GM19438 (cell line): Measurements from ENCODE around the gene IL6R.

Experiments
- ATAC-seq: cut with Tn5 transposase; IDR thresholded peaks from one replicate; pipeline ENCODE4 v1.9.1; 2021; ENCODE audit warnings: low read depth; ENCODE audit not compliant: unreplicated experiment

The IL6R gene

GRCh38 chr1:154422521-154422920 lies 17.4 kb downstream of the IL6R start:
- ATAC-seq, result no peak

- no peak for ATAC-seq
Measured at GRCh38 chr1:154423304-154423987, 18.3 kb downstream of the IL6R start.

DNA sequence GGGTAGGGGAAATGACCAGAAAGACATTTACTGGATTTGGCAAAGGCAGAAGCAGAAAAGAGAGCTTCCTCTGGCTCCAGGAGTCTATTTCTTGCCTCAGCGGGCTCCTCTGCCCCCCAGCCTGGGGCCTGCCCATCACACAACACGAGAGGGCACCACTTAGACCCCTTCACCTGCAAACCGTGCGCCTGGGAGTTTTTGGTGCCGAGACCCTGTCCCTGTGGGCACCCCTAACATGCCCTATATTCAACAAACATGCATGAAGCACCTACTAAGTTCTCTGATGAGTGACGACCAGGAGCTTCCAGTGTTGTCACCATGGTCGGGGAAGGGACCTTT lies 18.8 kb downstream of the IL6R start:
- ATAC-seq, result no peak

GRCh38 chr1:154425172-154425571 lies 20.0 kb downstream of the IL6R start:
- no peak for ATAC-seq

DNA sequence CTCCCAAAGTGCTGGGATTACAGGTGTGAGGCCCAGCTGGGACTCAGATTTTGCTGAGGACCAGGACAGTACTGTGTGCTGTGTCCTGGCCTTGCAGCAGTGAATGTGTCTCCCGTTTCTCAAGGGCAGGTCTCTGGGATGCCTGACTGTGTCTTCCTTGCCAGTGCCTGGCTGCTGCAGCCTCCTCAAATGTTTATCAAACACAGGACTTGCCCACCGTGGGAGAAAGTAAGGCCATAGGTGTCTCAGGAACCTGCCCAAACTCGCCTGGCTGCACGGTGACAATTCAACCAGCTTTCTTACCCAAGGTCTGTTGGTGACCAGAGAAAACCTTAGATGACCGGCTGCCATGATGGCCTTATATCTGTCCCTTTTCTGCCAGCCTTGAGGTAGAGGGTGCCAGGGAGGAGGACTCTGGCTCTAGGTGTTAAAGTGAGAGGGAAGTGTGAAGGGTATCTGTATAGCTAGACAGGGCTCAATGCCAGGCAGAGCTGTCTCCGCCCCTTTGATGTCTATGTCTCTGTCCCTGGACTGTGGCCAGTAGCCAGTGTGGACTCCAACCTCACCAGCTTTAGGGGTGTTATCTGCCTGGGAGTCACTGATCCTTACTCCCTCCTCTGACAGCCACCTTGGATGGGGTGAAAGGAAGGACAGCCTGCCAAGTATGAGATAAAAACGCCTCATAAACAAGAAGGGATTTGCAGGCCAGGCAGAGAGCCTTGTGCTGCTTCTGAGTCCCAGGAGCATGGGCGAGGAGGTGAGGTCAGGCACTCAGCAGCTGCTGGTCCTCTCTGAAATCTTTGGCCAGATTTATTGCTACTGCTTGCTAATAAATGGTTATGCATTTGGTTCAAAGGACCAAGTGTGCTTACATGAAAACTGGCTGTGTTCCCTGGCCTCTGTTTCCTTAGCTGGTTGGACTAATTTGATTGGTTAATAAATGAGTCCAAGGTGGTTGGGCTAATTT lies 22.3 kb downstream of the IL6R start:
- ATAC-seq, result no peak

DNA sequence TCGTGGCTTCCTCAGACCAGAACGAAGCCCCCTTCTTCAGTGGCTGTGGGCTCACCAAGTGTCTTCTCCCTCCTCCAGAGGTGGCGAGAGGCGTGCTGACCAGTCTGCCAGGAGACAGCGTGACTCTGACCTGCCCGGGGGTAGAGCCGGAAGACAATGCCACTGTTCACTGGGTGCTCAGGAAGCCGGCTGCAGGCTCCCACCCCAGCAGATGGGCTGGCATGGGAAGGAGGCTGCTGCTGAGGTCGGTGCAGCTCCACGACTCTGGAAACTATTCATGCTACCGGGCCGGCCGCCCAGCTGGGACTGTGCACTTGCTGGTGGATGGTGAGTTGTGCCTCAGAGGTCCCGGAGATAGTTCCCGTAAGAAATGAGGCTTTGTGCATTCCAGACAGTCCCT lies 24.0 kb downstream of the IL6R start:
- no peak for ATAC-seq

GRCh38 chr1:154429841-154430611 lies 24.9 kb downstream of the IL6R start:
- no peak for ATAC-seq

DNA sequence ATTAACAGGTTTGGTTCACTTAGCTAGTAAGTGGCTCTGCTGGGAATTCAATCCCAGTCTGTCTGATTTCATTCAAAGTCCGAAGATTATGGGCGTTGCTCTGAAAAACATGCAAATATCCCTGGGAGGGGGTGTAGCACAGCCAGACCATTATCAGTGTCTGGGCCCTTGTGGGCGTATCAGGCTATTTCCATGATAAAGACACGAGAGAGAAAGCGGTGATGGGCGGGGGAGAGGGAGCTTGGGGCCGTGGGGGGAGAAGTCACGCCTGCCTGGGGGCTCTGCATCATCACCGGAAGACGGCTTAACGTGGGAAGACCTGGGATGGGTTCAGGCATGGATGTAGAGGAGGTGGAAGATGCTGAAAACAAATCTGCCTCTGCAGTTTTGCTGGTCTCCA lies 25.8 kb downstream of the IL6R start:
- ATAC-seq, result no peak

DNA sequence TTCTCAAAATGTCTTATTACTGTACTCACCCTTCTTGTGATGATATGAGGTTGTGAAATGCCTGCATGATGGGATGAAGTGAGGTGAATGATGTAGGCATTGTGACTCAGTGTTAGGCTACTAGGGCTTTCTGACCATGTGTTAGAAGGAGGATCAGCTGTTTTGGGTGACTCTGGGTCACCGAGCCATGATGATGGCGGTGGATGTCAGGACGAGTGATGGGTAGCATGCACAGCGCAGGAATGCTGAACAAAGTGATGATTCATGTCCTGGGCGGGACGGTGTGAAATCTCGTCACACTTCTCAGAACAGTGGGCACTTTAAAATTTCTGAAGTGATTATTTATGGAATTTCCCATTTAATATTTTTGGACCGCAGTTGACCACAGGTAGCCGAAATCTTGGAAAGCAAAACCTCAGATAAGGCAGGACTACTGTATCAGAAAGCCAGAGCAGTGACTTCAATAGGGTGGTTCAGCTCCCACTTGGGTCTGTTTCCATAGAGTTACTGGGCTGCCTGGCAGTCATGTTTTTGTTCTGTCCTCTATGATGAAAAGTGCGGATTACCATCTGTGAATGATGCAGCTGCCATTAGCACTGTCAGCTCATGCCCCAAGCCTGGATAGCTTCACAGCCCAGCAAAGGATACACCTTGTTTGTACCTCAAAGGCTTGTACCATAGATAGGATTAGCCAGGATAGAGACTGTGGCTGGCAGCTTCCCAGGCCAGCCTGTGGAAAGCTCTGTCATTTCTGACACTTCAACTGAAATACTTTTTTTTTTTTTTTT lies 26.6 kb downstream of the IL6R start:
- ATAC-seq, result no peak

DNA sequence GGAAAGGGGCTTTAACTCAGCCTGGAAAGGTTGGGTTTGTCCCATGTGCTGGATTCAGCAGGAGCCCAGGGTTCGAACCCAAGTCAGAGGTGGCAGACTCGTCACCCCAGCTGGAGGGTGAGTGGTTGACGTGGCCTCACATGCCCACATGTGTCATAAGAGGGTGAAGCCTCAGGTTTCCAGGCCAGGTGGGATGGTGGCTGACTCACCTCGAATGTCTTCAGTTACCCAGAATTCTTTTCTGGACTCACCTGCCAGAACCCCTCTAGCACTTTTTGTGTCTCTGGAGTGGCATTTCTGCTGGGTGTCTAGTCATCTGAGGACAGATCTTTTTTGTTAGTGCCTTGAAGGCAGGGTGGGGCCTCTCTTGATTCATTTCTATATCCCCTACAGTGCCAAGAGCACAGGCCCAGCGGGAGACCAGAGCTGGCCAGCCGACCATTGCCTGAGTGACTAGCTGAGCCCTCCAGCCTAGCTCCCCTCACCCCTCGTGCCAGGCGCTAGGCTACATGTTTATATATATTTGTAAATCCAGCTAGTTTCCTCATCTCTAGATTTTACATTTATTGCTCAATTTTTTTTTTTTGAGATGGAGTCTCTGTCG lies 28.1 kb downstream of the IL6R start:
- ATAC-seq, result no peak

DNA sequence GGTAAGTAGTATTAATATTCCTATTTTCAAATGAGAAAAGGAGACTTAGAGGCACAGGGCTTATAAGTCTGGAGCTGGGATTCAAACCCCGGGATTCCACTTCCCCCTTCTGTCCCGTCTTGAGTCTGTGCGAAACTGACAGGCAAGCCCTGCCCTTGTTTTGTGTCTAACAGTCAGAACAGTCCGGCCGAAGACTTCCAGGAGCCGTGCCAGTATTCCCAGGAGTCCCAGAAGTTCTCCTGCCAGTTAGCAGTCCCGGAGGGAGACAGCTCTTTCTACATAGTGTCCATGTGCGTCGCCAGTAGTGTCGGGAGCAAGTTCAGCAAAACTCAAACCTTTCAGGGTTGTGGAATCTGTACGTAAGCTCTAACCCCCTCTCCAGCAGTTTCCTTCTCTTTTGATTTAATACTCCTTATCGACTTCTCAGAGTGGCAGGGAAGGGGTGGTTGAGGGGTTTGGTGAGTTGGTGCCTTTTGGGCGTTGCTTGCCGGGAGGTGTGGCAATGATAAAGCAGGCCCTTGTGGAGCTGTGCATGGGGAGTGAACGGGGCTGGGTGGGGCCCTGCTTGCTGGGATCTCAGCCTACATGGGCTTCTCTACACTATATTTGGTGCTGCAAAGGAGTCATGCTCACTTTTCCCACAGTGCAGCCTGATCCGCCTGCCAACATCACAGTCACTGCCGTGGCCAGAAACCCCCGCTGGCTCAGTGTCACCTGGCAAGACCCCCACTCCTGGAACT lies 29.4 kb downstream of the IL6R start:
- no peak for ATAC-seq

DNA sequence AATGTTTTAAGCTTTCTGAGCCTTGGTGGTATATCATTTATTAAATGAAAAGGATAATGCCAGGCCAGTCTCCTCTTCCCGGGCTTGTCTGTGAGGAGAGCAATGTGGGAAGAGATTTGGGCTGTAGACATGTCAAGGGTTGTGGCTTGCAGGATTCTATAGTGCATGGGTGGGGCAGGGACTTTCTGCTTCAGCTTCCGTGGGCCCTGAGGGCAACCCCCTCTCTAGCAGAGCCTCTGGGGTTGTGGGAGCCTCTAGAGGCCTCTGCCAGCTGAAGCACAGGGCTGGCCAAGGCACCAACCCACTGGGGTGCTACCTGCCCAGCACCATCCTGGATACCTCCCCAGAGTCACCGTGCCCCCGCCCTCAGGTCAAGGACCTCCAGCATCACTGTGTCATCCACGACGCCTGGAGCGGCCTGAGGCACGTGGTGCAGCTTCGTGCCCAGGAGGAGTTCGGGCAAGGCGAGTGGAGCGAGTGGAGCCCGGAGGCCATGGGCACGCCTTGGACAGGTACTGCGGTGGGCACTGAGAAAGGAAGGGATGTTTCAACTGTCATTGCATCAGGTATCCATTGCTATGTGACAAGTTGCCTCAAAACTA lies 30.6 kb downstream of the IL6R start:
- no peak for ATAC-seq

DNA sequence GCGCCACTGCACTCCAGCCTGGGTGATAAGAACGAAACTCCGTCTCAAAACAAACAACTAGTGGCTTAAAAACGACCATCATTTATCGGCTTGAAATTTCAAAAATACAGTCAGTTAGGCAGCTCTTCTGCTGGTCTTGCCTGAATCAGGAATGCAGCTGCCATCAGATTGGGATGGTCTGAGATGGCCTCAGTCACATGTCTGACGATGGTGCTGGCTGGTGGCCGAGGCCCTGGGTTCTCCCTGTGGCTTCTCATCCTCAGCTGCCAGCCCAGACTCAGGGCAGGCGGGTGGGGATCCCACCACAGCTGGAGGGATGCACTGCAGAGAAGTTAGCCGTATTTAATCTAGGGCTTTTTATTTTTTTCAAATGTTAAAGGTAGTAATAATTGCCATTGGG lies 31.3 kb downstream of the IL6R start:
- no peak for ATAC-seq

DNA sequence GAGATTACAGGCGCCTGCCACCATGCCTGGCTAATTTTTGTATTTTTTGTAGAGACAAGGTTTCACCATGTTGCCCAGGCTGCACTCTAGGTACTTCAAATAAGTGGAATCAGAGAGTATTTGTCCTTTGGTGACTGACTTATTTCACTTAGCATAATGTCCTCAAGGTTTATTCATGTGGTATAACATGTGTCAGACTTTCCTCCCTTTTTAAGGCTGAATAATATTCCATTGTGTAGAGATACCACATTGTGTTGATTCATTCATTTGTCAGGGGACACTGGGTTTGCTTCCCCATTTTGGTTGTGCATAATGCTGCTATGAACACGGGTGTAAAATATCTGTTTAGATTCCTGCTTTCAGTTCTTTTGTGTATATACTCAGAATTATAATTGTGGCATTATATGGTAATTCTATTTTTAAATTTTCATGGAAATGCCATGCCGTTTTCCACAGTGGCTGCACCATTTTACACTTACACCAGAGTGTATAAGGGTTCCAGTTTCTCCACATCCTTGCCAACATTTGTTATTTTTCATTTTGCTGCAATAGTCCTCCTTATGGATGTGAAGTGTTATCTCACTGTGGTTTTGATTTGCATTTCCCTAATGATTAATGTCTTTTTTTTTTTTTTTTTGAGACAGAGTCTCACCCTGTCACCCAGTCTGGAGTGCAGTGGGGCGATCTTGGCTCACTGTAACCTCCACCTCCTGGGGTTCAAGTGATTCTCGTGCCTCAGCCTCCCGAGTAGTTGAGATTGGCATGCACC lies 35.1 kb downstream of the IL6R start:
- peak; percentile 5 for ATAC-seq

DNA sequence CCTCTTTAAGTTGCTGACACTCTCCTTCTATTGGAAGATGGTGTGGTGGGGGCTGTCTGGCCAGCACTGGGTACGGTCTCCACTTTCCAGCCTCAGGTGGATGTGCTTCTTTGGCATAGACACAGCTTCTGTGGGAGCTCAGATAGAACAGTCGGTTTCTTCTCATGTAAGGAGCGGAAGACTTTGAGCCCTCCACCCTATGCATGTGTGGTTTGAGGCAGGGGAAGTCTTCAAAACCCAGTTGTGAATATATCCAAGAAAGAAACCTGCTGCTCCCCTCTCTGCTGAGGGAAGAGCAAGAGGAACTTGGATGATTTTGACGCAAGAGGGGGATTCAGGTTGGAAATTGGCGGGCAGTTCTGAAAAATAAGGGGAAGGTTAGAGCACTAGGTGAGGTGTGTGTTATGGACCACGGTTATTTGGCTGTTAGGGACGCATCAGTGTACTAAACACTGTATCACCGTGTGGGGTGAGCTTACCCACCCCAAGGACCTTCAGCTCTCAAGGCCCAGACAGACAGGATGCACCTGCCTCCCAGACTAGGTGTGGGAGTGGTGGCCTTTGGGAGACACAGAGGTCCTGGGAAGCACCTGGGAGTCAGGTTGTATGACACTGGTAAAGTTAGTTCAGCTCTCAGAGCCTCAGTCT lies 36.2 kb downstream of the IL6R start:
- no peak for ATAC-seq

GRCh38 chr1:154442006-154442740 lies 37.0 kb downstream of the IL6R start:
- ATAC-seq, result no peak
